Liver (tissue), 3 donors: ENCODE measurements around the gene LY6G6F.

Experiments
- EGR1 ChIP-seq, 2 donors: IDR thresholded peaks; 2 replicates each; pipeline ENCODE4 v1.6.1; 2016 to 2018; ENCODE audit warnings: antibody characterized with exemption in 2 of 2, low read depth in 2 of 2
- FOXA2 ChIP-seq: IDR thresholded peaks from 2 replicates; pipeline ENCODE4 v1.6.1; 2016; ENCODE audit warnings: antibody characterized with exemption
- GABPA ChIP-seq, 2 donors: IDR thresholded peaks in 1 of 2; conservative IDR thresholded peaks in 1 of 2; 2 replicates each; pipeline ENCODE4 v1.6.1; 2016; ENCODE audit warnings: antibody characterized with exemption in 2 of 2, mild to moderate bottlenecking in 1 of 2, moderate library complexity in 1 of 2
- JUND ChIP-seq, 2 donors: IDR thresholded peaks; 2 replicates each; pipeline ENCODE4 v1.6.1; 2016; ENCODE audit warnings: antibody characterized with exemption in 2 of 2
- RAD21 ChIP-seq, 2 donors: IDR thresholded peaks; 2 replicates each; pipeline ENCODE4 v1.6.1; 2016; ENCODE audit warnings: antibody characterized with exemption in 2 of 2, mild to moderate bottlenecking in 2 of 2
- SP1 ChIP-seq: IDR thresholded peaks from 2 replicates; pipeline ENCODE4 v1.6.1; 2018; ENCODE audit warnings: antibody characterized with exemption, mild to moderate bottlenecking
- TAF1 ChIP-seq: conservative IDR thresholded peaks from 2 replicates; pipeline ENCODE4 v1.6.1; 2016; ENCODE audit warnings: antibody characterized with exemption, mild to moderate bottlenecking
- YY1 ChIP-seq: IDR thresholded peaks from 2 replicates; pipeline ENCODE4 v1.6.1; 2016; ENCODE audit warnings: antibody characterized with exemption, mild to moderate bottlenecking
- TF ChIP-seq, protein P1 (sequence below): fragments of 150-350 bp; IDR thresholded peaks from 2 replicates; pipeline ENCODE4 v1.5.1; 2017; ENCODE audit warnings: improper control_type of control experiment, low read depth, low read length; ENCODE audit not compliant: missing input control
- TF ChIP-seq, protein P2 (sequence below): IDR thresholded peaks from 2 replicates; pipeline ENCODE4 v1.6.1; 2016; ENCODE audit warnings: antibody characterized with exemption
- TF ChIP-seq, protein P3 (sequence below): IDR thresholded peaks from 2 replicates; pipeline ENCODE4 v1.6.1; 2016; ENCODE audit warnings: antibody characterized with exemption
- TF ChIP-seq, protein P4 (sequence below): IDR thresholded peaks from 2 replicates; pipeline ENCODE4 v1.6.1; 2016; ENCODE audit warnings: antibody characterized with exemption, mild to moderate bottlenecking
- donor health status: healthy.
- donor health status: healthy.

DNA sequence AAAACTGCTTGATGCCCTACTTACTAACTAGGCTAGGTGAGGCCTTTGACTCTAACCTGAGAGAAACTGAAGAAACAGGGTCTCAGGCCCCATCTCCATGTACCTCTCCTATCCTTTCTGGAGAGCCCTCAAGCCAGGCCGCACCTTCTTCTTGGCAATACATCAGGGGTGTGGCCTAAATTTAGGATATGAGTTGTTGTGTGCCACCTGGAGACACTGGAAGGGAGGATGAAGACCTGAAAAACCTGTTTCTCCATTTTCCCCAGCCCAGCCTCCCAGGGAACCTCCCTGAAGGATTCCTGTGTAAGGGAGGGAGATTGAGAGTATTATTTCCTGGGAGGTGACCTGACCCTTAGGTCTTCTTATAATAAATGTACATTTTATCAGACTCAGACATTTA lies 11.6 kb downstream of the LY6G6F start:
- TF ChIP-seq, protein P1, sequence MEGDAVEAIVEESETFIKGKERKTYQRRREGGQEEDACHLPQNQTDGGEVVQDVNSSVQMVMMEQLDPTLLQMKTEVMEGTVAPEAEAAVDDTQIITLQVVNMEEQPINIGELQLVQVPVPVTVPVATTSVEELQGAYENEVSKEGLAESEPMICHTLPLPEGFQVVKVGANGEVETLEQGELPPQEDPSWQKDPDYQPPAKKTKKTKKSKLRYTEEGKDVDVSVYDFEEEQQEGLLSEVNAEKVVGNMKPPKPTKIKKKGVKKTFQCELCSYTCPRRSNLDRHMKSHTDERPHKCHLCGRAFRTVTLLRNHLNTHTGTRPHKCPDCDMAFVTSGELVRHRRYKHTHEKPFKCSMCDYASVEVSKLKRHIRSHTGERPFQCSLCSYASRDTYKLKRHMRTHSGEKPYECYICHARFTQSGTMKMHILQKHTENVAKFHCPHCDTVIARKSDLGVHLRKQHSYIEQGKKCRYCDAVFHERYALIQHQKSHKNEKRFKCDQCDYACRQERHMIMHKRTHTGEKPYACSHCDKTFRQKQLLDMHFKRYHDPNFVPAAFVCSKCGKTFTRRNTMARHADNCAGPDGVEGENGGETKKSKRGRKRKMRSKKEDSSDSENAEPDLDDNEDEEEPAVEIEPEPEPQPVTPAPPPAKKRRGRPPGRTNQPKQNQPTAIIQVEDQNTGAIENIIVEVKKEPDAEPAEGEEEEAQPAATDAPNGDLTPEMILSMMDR, result no peak
- TF ChIP-seq TAF1 (no peak), GABPA (IDR thresholded peaks at IDR 0.05 in 1 of 2, conservative IDR thresholded peaks at IDR 0.05 in 1 of 2) (no peak), RAD21 (IDR thresholded peaks at IDR 0.05) (no peak), JUND (IDR thresholded peaks at IDR 0.05) (no peak), FOXA2 (no peak), SP1 (no peak), YY1 (no peak), EGR1 (IDR thresholded peaks at IDR 0.05; ENCODE audit: low read depth in 2 of 2) (no peak)
- TF ChIP-seq, protein P2, sequence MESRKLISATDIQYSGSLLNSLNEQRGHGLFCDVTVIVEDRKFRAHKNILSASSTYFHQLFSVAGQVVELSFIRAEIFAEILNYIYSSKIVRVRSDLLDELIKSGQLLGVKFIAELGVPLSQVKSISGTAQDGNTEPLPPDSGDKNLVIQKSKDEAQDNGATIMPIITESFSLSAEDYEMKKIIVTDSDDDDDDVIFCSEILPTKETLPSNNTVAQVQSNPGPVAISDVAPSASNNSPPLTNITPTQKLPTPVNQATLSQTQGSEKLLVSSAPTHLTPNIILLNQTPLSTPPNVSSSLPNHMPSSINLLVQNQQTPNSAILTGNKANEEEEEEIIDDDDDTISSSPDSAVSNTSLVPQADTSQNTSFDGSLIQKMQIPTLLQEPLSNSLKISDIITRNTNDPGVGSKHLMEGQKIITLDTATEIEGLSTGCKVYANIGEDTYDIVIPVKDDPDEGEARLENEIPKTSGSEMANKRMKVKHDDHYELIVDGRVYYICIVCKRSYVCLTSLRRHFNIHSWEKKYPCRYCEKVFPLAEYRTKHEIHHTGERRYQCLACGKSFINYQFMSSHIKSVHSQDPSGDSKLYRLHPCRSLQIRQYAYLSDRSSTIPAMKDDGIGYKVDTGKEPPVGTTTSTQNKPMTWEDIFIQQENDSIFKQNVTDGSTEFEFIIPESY, result no peak
- TF ChIP-seq, protein P3, sequence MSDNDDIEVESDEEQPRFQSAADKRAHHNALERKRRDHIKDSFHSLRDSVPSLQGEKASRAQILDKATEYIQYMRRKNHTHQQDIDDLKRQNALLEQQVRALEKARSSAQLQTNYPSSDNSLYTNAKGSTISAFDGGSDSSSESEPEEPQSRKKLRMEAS, result no peak
- TF ChIP-seq, protein P4, sequence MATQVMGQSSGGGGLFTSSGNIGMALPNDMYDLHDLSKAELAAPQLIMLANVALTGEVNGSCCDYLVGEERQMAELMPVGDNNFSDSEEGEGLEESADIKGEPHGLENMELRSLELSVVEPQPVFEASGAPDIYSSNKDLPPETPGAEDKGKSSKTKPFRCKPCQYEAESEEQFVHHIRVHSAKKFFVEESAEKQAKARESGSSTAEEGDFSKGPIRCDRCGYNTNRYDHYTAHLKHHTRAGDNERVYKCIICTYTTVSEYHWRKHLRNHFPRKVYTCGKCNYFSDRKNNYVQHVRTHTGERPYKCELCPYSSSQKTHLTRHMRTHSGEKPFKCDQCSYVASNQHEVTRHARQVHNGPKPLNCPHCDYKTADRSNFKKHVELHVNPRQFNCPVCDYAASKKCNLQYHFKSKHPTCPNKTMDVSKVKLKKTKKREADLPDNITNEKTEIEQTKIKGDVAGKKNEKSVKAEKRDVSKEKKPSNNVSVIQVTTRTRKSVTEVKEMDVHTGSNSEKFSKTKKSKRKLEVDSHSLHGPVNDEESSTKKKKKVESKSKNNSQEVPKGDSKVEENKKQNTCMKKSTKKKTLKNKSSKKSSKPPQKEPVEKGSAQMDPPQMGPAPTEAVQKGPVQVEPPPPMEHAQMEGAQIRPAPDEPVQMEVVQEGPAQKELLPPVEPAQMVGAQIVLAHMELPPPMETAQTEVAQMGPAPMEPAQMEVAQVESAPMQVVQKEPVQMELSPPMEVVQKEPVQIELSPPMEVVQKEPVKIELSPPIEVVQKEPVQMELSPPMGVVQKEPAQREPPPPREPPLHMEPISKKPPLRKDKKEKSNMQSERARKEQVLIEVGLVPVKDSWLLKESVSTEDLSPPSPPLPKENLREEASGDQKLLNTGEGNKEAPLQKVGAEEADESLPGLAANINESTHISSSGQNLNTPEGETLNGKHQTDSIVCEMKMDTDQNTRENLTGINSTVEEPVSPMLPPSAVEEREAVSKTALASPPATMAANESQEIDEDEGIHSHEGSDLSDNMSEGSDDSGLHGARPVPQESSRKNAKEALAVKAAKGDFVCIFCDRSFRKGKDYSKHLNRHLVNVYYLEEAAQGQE, result no peak
